ENCODE results near the gene MRPL18. TPM values are rescaled to one million over a fixed set of nuclear protein-coding genes. Genes with fewer than 3 reads are reported as not detected.
"Not testable (repeated sequence)": the region's sequence is repeated elsewhere in the genome, so short reads cannot be mapped to it uniquely, and the experiment has no call there.

The MRPL18 gene
- total RNA-seq, 1 donor from 2014 or later: 119 TPM

DNA sequence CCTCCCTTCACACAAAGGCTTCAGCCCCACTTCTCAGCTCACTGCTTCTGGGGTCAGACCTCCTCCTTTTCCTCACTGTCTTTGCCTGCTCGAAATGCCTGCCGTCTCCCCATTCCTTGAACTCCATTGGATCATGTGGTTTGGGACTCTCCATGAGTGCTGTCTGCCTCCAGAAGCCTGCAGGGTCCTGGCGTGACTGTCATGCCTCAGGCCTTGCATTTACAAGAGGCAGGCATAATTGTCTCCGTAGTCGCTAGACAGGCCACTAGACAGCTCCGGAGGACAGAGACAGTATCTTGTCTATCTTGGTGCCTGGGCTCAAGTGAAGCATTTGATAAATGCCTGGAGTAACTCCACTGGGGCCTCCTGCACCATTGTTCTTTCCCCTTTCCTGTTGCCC is 25.1 kb downstream of the MRPL18 start:
- no peaks in the 10 kb centered on the region for H3K27me3 ChIP-seq
- no peak overlapping the region for H3K27ac ChIP-seq
- no peaks in the 10 kb centered on the region for H3K36me3 ChIP-seq
- intact Hi-C loops (cut with DNase I): no loop called here
- TF ChIP-seq, protein P1, sequence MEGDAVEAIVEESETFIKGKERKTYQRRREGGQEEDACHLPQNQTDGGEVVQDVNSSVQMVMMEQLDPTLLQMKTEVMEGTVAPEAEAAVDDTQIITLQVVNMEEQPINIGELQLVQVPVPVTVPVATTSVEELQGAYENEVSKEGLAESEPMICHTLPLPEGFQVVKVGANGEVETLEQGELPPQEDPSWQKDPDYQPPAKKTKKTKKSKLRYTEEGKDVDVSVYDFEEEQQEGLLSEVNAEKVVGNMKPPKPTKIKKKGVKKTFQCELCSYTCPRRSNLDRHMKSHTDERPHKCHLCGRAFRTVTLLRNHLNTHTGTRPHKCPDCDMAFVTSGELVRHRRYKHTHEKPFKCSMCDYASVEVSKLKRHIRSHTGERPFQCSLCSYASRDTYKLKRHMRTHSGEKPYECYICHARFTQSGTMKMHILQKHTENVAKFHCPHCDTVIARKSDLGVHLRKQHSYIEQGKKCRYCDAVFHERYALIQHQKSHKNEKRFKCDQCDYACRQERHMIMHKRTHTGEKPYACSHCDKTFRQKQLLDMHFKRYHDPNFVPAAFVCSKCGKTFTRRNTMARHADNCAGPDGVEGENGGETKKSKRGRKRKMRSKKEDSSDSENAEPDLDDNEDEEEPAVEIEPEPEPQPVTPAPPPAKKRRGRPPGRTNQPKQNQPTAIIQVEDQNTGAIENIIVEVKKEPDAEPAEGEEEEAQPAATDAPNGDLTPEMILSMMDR (IDR thresholded peaks at IDR 0.05): no peak
- H3K4me3 ChIP-seq: no peak overlapping the region
- no peaks in the 10 kb centered on the region for H3K4me1 ChIP-seq
- no peaks in the 10 kb centered on the region for H3K9me3 ChIP-seq
- DNase-seq (ENCODE audit: low spot score in 2 of 2): no peak

DNA sequence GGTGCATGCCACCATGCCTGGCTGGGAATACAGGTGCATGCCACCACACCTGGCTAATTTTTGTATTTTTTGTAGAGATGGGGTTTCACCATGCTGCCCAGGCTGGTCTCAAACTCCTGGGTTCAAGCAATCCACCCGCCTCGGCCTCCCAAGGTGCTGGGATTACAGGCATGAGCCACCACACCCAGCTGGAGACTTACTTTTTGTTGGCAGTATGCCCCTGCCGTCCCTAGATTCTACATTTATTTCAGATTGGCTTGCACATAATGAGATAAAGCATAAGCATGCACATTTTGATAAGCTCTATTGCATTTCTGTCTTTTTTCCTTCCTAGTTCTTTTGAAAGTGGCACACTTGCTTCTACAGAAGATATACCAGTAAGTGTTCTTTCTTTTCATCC is 26.5 kb downstream of the MRPL18 start:
- H3K4me1 ChIP-seq; H3K4me3 ChIP-seq; DNase-seq (ENCODE audit: low spot score in 2 of 2); intact Hi-C loops (cut with DNase I); H3K27me3 ChIP-seq; H3K27ac ChIP-seq; H3K9me3 ChIP-seq; H3K36me3 ChIP-seq: not testable (repeated sequence)

DNA sequence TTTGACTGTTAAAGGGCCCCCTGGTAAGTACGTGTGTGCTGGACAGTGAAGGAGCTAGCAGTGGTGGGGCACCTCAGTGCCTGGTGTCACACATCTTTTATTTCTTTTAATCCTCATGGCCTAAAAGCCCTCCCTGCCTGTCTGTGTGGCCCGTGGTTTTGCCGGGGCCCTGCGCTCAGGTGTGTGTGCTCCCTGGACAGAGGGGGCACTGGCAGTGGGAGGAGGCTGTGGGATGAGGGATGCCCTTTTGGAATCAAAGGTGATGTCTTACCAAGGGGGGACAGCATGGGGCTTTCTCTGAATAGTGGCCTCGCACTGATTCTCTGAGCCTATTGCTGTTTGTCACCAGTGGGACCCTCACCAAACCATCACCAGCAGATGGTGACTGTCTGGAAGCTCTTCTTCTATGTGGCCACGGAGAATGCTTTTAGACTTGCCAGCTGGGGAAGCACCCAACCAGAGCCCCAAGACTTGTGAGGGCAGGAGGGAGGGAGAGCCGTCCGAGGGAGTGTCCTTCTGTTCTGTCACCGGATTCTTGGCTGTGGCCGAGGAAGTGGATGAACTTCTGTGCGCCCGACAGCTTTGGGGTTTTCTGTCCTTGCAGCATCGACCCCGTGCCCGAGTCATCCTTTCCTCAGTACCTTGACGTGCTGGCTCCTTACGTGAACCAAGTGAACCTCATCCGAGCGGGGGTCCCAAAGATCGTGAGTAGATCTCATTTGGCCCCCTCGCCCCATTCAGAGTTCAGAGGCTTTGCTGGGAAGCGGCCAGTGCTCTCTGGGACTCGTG is 27.9 kb downstream of the MRPL18 start:
- Histone ChIP-seq H3K27me3 (no peaks in the 10 kb centered on the region), H3K4me3 (no peak overlapping the region), H3K9me3 (no peaks in the 10 kb centered on the region), H3K27ac (no peak overlapping the region), H3K4me1 (no peaks in the 10 kb centered on the region), H3K36me3 (no peaks in the 10 kb centered on the region)
- intact Hi-C loops (cut with DNase I): no loop called here
- DNase-seq (ENCODE audit: low spot score in 2 of 2): no peak
- TF ChIP-seq, protein P1 (IDR thresholded peaks at IDR 0.05): no peak

DNA sequence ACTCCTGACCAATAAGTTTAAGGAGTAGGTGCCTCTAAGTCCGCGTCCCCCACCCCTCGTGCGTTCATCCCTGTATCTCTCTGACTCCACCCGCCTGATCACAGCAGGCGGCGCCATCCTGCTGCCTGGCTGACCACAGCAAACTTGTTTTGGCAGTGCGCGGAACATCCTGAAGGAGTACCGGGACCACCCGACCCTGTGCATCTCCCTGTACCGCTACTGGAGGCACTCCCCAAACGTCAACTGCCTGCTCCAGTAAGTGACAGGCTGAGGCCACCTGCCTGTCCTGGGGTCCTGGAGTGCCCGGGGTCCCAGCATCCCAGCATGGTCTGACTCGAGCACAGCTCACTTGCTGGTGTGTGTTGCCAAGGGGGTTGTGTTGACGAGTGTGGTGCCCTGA is 28.8 kb downstream of the MRPL18 start:
- intact Hi-C loops (cut with DNase I): no loop called here
- no peak for DNase-seq (ENCODE audit: low spot score in 2 of 2)
- TF ChIP-seq, protein P1 (IDR thresholded peaks at IDR 0.05): no peak
- Histone ChIP-seq H3K27me3 (no peaks in the 10 kb centered on the region), H3K27ac (no peak overlapping the region), H3K36me3 (no peaks in the 10 kb centered on the region), H3K4me3 (no peak overlapping the region), H3K4me1 (no peaks in the 10 kb centered on the region), H3K9me3 (no peaks in the 10 kb centered on the region)

DNA sequence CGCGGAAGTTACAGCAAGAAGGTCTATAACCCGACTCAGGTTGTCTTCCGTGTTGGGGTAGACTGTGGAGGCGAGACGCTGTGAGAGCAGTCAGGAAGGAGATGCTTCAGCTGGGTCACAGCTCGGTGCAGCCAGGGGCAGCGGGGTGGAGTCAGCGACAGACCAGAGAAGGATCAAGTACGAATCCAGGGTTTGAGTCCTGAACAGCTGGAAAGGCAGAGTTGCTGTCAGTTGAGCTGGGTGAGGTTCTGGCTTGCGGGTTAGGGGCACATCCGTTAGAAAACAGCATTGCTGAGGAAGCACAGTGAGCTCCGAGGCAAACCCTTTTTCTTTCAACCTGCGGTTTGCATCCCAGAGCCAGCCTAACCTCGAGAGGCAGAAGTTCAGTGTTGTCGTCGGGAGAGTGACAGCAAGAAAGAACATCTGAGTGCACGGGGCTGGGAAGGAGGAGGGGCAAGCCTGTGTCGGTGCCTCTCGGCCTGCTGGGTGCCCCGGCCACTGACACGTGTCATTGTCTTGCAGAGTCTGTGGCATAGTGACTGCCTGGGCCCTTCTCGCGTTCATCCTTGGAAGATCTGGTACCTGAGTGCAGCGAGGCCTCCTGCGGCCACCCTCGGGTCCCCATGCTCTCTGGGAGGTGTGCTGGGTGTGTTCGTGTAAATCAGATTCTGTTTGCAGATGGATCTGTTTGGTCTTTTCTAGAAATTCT is 29.8 kb downstream of the MRPL18 start:
- no peak for DNase-seq (ENCODE audit: low spot score in 2 of 2)
- no peaks in the 10 kb centered on the region for H3K4me1 ChIP-seq
- H3K27ac ChIP-seq: no peak overlapping the region
- TF ChIP-seq, protein P1 (IDR thresholded peaks at IDR 0.05): no peak
- H3K36me3 ChIP-seq: no peaks in the 10 kb centered on the region
- intact Hi-C loops (cut with DNase I): no loop called here
- H3K4me3 ChIP-seq: no peak overlapping the region
- no peaks in the 10 kb centered on the region for H3K27me3 ChIP-seq
- no peaks in the 10 kb centered on the region for H3K9me3 ChIP-seq

DNA sequence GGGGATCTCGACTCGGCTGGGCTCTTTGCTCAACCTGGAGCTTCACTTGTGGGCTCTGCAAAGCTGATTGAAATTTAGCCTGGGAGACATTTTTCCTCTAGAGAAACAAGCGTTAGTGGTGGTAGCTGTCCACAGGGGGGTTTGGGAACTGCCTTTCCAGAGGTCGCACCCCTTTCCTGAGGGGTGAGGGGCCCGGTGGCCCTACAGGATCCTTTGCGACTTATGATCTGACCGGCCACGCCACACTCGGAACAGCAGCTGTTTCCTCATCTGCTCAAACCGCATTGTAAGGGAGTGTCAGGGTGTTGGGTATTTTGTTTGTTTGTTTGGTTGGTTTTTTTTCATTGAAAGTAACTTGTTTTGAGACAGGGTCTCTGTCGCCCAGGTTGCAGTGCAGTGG is 30.9 kb downstream of the MRPL18 start:
- TF ChIP-seq, protein P1 (IDR thresholded peaks at IDR 0.05): no peak
- no peaks in the 10 kb centered on the region for H3K9me3 ChIP-seq
- no peak for DNase-seq (ENCODE audit: low spot score in 2 of 2)
- H3K4me1 ChIP-seq: no peaks in the 10 kb centered on the region
- no peak overlapping the region for H3K27ac ChIP-seq
- no peaks in the 10 kb centered on the region for H3K27me3 ChIP-seq
- intact Hi-C loops (cut with DNase I): no loop called here
- H3K36me3 ChIP-seq: no peaks in the 10 kb centered on the region
- no peak overlapping the region for H3K4me3 ChIP-seq

Data from ascending aorta (tissue), 2 donors.